ENCODE results near the gene PIM1.

Gene PIM1

GRCh38 chr6:37130704-37131103 lies 39.2 kb upstream of the PIM1 start:
- Histone ChIP-seq H3K9ac (ENCODE audit: low read length) (peak overlapping the region; percentile 18), H3K79me2 (ENCODE audit: control insufficient read depth, insufficient read depth, low read length) (peaks cover 17% of the 10 kb centered on the region), H3K56ac (ENCODE audit: low read length) (peak overlapping the region; percentile 74), H4K5ac (ENCODE audit: low read length) (no peak overlapping the region), H2AK5ac (ENCODE audit: low read length) (no peak overlapping the region), H3K4me3 (ENCODE audit: low read length) (no peak overlapping the region), H3K18ac (ENCODE audit: low read length) (peak overlapping the region; percentile 11), H3K27ac (ENCODE audit: low read depth, low read length) (no peak overlapping the region), H3K79me1 (ENCODE audit: low read length) (peaks cover 3% of the 10 kb centered on the region), H3K4me2 (ENCODE audit: low read length) (no peak overlapping the region), H2BK120ac (ENCODE audit: low read depth, low read length) (peak overlapping the region; percentile 54), H2BK15ac (replicated peaks; ENCODE audit: low read depth) (no peak overlapping the region), H3K4me1 (ENCODE audit: control insufficient read depth, low read depth, low read length) (peaks cover 26% of the 10 kb centered on the region), H4K8ac (ENCODE audit: low read depth, low read length) (no peak overlapping the region), H3K4ac (ENCODE audit: low read depth, low read length) (peak overlapping the region; percentile 40), H3K27me3 (ENCODE audit: insufficient read depth, low read length, poor library complexity) (no peaks in the 10 kb centered on the region), H2BK5ac (ENCODE audit: low read length) (peak overlapping the region; percentile 11), H3K23ac (ENCODE audit: low read length) (no peak overlapping the region), H3K36me3 (ENCODE audit: control insufficient read depth, insufficient read depth, low read length) (no peaks in the 10 kb centered on the region)
- DNase-seq = no peak
- WGBS (ENCODE audit: extremely low coverage, insufficient coverage, low lambda C conversion rate) = no CpG with 5 or more reads among the region's 3 CpGs

GRCh38 chr6:37131104-37131959 lies 38.6 kb upstream of the PIM1 start:
- peak overlapping the region; percentile 40 for H3K4ac ChIP-seq (ENCODE audit: low read depth, low read length)
- H2BK15ac ChIP-seq (replicated peaks; ENCODE audit: low read depth) = no peak overlapping the region
- H3K27me3 ChIP-seq (ENCODE audit: insufficient read depth, low read length, poor library complexity) = no peaks in the 10 kb centered on the region
- H3K56ac ChIP-seq (ENCODE audit: low read length) = peak overlapping the region; percentile 87
- H3K36me3 ChIP-seq (ENCODE audit: control insufficient read depth, insufficient read depth, low read length) = no peaks in the 10 kb centered on the region
- peak overlapping the region; percentile 93 for H2BK5ac ChIP-seq (ENCODE audit: low read length)
- peak overlapping the region; percentile 54 for H2BK120ac ChIP-seq (ENCODE audit: low read depth, low read length)
- peaks cover 20% of the 10 kb centered on the region for H3K79me2 ChIP-seq (ENCODE audit: control insufficient read depth, insufficient read depth, low read length)
- H3K27ac ChIP-seq (ENCODE audit: low read depth, low read length) = peak overlapping the region; percentile 30
- no peak overlapping the region for H3K4me3 ChIP-seq (ENCODE audit: low read length)
- no peak overlapping the region for H4K5ac ChIP-seq (ENCODE audit: low read length)
- peak overlapping the region; percentile 11 for H3K18ac ChIP-seq (ENCODE audit: low read length)
- H2AK5ac ChIP-seq (ENCODE audit: low read length) = peak overlapping the region; percentile 95
- no peak overlapping the region for H4K8ac ChIP-seq (ENCODE audit: low read depth, low read length)
- H3K23ac ChIP-seq (ENCODE audit: low read length) = peak overlapping the region; percentile 49
- WGBS (ENCODE audit: extremely low coverage, insufficient coverage, low lambda C conversion rate) = no CpG with 5 or more reads among the region's 15 CpGs
- peaks cover 3% of the 10 kb centered on the region for H3K79me1 ChIP-seq (ENCODE audit: low read length)
- H3K4me1 ChIP-seq (ENCODE audit: control insufficient read depth, low read depth, low read length) = peaks cover 26% of the 10 kb centered on the region
- peak; percentile 71 for DNase-seq
- H3K9ac ChIP-seq (ENCODE audit: low read length) = peak overlapping the region; percentile 7
- H3K4me2 ChIP-seq (ENCODE audit: low read length) = no peak overlapping the region

GRCh38 chr6:37131960-37132253 lies 38.0 kb upstream of the PIM1 start:
- Histone ChIP-seq H4K5ac (ENCODE audit: low read length) (no peak overlapping the region), H3K27ac (ENCODE audit: low read depth, low read length) (peak overlapping the region; percentile 30)
- no peak for DNase-seq

GRCh38 chr6:37134036-37134395 lies 35.9 kb upstream of the PIM1 start:
- Histone ChIP-seq H3K27me3 (ENCODE audit: insufficient read depth, low read length, poor library complexity) (no peaks in the 10 kb centered on the region), H2BK15ac (replicated peaks; ENCODE audit: low read depth) (no peak overlapping the region), H4K5ac (ENCODE audit: low read length) (no peak overlapping the region), H3K27ac (ENCODE audit: low read depth, low read length) (peak overlapping the region; percentile 19), H3K79me1 (ENCODE audit: low read length) (peaks cover 3% of the 10 kb centered on the region), H3K9ac (ENCODE audit: low read length) (peak overlapping the region; percentile 18), H3K36me3 (ENCODE audit: control insufficient read depth, insufficient read depth, low read length) (no peaks in the 10 kb centered on the region), H3K4ac (ENCODE audit: low read depth, low read length) (peak overlapping the region; percentile 40), H2BK5ac (ENCODE audit: low read length) (peak overlapping the region; percentile 97), H3K4me3 (ENCODE audit: low read length) (no peak overlapping the region), H3K4me1 (ENCODE audit: control insufficient read depth, low read depth, low read length) (peaks cover 19% of the 10 kb centered on the region), H2AK5ac (ENCODE audit: low read length) (peak overlapping the region; percentile 100), H3K56ac (ENCODE audit: low read length) (peak overlapping the region; percentile 84), H2BK120ac (ENCODE audit: low read depth, low read length) (peak overlapping the region; percentile 31), H3K23ac (ENCODE audit: low read length) (no peak overlapping the region), H4K8ac (ENCODE audit: low read depth, low read length) (no peak overlapping the region), H3K18ac (ENCODE audit: low read length) (peak overlapping the region; percentile 75), H3K4me2 (ENCODE audit: low read length) (no peak overlapping the region), H3K79me2 (ENCODE audit: control insufficient read depth, insufficient read depth, low read length) (peaks cover 21% of the 10 kb centered on the region)
- WGBS (ENCODE audit: extremely low coverage, insufficient coverage, low lambda C conversion rate) = no CpG with 5 or more reads among the region's 8 CpGs
- DNase-seq = peak; percentile 46

More at GRCh38 chr6:37131960-37132253, 38.0 kb upstream of the PIM1 start:
- no peak overlapping the region for H3K4me2 ChIP-seq (ENCODE audit: low read length)
- peak overlapping the region; percentile 11 for H3K18ac ChIP-seq (ENCODE audit: low read length)
- H3K4ac ChIP-seq (ENCODE audit: low read depth, low read length) = no peak overlapping the region
- H2BK15ac ChIP-seq (replicated peaks; ENCODE audit: low read depth) = peak overlapping the region; percentile 47
- no peak overlapping the region for H3K23ac ChIP-seq (ENCODE audit: low read length)
- no peak overlapping the region for H2BK120ac ChIP-seq (ENCODE audit: low read depth, low read length)
- no peaks in the 10 kb centered on the region for H3K27me3 ChIP-seq (ENCODE audit: insufficient read depth, low read length, poor library complexity)
- no peak overlapping the region for H2AK5ac ChIP-seq (ENCODE audit: low read length)
- H3K9ac ChIP-seq (ENCODE audit: low read length) = peak overlapping the region; percentile 7
- peak overlapping the region; percentile 93 for H2BK5ac ChIP-seq (ENCODE audit: low read length)
- peaks cover 21% of the 10 kb centered on the region for H3K79me2 ChIP-seq (ENCODE audit: control insufficient read depth, insufficient read depth, low read length)
- no peak overlapping the region for H3K4me3 ChIP-seq (ENCODE audit: low read length)
- peak overlapping the region; percentile 87 for H3K56ac ChIP-seq (ENCODE audit: low read length)
- H3K4me1 ChIP-seq (ENCODE audit: control insufficient read depth, low read depth, low read length) = peaks cover 26% of the 10 kb centered on the region
- H3K79me1 ChIP-seq (ENCODE audit: low read length) = peaks cover 3% of the 10 kb centered on the region
- no peak overlapping the region for H4K8ac ChIP-seq (ENCODE audit: low read depth, low read length)
- H3K36me3 ChIP-seq (ENCODE audit: control insufficient read depth, insufficient read depth, low read length) = no peaks in the 10 kb centered on the region

- Histone ChIP-seq H4K5ac (ENCODE audit: low read length) (peak overlapping the region; percentile 72), H3K18ac (ENCODE audit: low read length) (peak overlapping the region; percentile 75), H3K4me1 (ENCODE audit: control insufficient read depth, low read depth, low read length) (peaks cover 22% of the 10 kb centered on the region), H4K8ac (ENCODE audit: low read depth, low read length) (no peak overlapping the region), H3K79me1 (ENCODE audit: low read length) (peaks cover 3% of the 10 kb centered on the region), H2BK120ac (ENCODE audit: low read depth, low read length) (peak overlapping the region; percentile 31), H2BK5ac (ENCODE audit: low read length) (peak overlapping the region; percentile 97), H2AK5ac (ENCODE audit: low read length) (peak overlapping the region; percentile 100), H3K56ac (ENCODE audit: low read length) (peak overlapping the region; percentile 84), H3K36me3 (ENCODE audit: control insufficient read depth, insufficient read depth, low read length) (no peaks in the 10 kb centered on the region), H3K23ac (ENCODE audit: low read length) (no peak overlapping the region), H3K27ac (ENCODE audit: low read depth, low read length) (peak overlapping the region; percentile 19), H3K4ac (ENCODE audit: low read depth, low read length) (peak overlapping the region; percentile 46), H3K9ac (ENCODE audit: low read length) (peak overlapping the region; percentile 63), H3K4me2 (ENCODE audit: low read length) (peak overlapping the region; percentile 12), H3K4me3 (ENCODE audit: low read length) (no peak overlapping the region), H3K79me2 (ENCODE audit: control insufficient read depth, insufficient read depth, low read length) (peaks cover 21% of the 10 kb centered on the region), H3K27me3 (ENCODE audit: insufficient read depth, low read length, poor library complexity) (no peaks in the 10 kb centered on the region), H2BK15ac (replicated peaks; ENCODE audit: low read depth) (peak overlapping the region; percentile 10)
- DNase-seq = peak; percentile 71
- 100% methylated on average over 2 of the region's 11 CpGs for WGBS (ENCODE audit: extremely low coverage, insufficient coverage, low lambda C conversion rate)
Observed at GRCh38 chr6:37134396-37135191, 35.4 kb upstream of the PIM1 start.
